ENCODE measurements around the gene GPR42. TPM values are rescaled to one million over a fixed set of nuclear protein-coding genes. Genes with fewer than 3 reads are reported as not detected.

The GPR42 gene
- total RNA-seq, 1 experiment from 2014 or later, result not detected

DNA sequence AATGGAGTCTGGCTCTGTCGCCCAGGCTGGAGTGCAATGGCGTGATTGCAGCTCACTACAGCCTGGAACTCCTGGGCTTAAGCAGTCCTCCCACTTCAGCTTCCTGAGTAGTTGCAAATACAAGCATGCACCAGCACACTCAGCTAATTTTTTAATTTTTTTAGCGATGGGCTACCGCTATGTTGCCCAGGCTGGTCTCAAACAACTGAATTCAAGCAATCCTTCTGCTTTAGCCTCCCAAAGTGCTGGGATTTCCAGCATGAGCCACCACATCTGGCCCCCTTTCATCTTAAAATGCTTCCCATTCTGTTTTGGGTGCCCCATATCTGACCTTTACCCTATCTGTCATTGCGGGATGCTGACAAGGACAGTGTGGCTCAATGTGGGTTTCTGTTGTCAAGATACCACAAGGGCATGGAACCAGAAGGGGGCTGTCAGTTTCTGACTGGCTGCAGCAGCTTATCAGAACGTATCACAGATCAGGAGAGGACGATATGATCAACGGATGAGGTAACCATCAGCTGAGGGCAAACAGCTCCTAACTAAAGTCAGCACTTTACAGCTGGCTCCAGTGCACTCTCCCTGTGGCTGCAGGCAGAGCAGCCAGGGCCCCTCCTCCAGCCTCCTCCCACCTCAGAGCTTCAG lies 32.4 kb downstream of the GPR42 start:
- DNase-seq (ENCODE audit: low read depth), result no peak

DNA sequence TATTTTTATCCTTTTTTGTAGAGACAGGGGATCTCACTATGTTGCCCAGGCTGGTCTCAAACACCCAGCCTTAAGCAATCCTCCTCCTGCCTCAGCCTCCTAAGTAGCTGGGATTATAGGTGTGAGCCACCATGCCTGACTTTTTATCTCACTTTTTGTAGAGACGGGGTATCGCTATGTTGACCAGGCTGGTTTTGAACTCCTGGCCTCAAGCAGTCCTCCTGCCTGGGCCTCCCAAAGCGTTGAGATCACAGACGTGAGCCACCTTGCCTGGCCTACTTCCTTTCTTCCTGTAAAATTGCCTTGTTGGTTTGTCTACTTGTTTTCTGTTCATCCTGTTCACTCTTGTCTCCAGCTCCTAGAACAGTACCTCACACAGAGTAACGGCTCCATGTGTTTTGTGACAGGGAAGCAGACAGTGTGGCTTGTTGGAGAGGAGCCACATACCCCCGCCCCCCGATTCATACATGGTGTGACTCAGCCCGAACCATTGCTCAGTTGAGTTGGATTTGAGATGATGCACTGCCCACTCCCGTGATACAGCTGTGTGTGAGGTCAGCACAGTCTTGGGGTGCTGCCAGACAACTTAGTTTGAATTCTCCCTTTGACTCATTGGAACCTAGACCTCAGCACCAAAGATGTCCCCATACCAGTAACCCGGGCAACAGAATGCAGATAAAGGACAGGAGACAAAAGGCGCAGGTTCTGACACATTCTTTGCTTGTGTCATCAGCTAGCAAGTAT lies 34.2 kb downstream of the GPR42 start:
- no peak for DNase-seq (ENCODE audit: low read depth)
- in situ Hi-C loops (cut with HindIII; ENCODE audit: low pct_unique_long_range_greater_than_20kb, low sequenced_read_pairs), result no loop called here

More for the DNA sequence above, 32.4 kb downstream of the GPR42 start:
- in situ Hi-C loops (cut with HindIII; ENCODE audit: low pct_unique_long_range_greater_than_20kb, low sequenced_read_pairs), result no loop called here

DNA sequence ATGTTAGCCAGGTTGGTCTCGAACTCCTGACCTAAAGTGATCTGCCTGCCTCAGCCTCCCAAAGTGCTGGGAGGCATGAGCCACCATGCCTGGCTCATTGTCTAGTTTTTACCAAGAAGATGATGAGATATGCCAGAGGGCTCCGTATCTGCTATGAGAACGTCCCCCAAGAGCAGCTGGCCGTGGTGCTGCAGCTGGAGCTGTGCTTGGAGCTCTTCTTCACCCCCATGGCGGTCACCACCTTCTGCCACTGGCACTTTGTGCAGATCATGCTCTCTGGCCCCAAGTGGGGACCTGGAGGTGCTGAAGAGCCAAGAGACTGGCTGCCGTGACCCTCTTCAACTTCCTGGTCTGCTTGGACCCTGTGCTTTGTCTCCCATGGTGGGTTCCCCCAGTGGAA lies 36.8 kb downstream of the GPR42 start:
- in situ Hi-C loops (cut with HindIII; ENCODE audit: low pct_unique_long_range_greater_than_20kb, low sequenced_read_pairs), result no loop called here

DNA sequence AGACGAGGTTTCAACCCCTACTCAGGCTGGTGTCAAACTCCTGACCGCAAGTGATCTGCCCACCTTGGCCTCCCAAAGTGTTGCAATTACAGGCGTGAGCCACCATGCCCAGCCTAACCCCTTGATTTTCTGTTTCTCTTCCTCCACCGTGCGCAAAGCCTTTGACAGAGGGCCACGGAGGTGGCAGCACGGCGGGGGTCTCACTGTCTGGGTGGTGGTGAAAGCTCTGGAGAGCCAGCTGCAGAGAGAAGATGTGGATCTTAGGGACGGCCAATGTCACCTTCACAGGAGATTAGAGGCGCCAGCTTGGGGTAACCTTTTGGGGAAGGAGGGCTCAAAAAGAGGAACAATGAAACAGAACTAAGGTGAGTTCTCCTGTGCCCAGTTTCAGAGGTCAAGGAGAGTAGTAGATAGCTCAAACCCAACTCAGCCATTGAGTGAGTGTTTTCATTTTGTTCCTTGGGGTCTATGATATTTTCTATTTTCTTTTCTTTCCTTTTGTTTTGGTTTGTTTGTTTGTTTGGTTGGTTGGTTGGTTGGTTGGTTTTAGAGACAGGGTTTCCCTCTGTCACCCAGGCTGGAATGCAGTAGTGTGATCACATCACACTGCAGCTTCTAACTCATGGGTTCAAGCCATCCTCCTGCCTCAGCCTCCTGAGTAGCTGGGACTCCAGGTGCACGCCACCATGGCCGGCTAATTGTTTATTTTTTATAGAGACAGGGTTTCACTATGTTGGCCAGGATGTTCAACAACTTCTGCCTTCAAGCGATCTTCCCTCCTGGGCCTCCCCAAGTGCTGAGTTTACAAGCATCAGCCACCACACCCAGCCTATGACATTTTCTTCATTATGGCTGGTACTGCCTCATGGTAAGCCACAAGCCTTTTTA lies 37.7 kb downstream of the GPR42 start:
- in situ Hi-C loops (cut with HindIII; ENCODE audit: low pct_unique_long_range_greater_than_20kb, low sequenced_read_pairs), result no loop called here
- DNase-seq (ENCODE audit: low read depth), result no peak

More for the DNA sequence above, 36.8 kb downstream of the GPR42 start:
- no peak for DNase-seq (ENCODE audit: low read depth)

DNA sequence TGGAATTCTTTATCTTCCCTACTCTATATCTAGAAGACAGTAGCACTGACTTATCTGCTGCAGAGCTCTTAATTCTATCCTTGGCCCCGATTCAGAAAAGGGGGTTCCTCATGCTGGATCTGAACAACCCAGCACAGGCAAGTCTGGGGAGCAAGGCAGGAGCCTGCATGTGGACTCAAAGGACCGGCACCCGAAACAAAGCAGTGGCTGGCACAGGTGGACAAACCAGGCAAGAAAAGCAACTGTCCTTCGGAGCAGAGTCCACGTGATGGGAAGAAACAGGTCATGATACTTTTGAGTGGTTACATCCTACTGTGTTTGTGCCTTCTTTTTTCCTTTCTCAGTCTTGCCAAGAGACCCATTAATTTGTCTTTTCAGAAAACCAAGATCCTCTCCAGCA lies 38.3 kb downstream of the GPR42 start:
- no peak for DNase-seq (ENCODE audit: low read depth)
- in situ Hi-C loops (cut with HindIII; ENCODE audit: low pct_unique_long_range_greater_than_20kb, low sequenced_read_pairs), result no loop called here

DNA sequence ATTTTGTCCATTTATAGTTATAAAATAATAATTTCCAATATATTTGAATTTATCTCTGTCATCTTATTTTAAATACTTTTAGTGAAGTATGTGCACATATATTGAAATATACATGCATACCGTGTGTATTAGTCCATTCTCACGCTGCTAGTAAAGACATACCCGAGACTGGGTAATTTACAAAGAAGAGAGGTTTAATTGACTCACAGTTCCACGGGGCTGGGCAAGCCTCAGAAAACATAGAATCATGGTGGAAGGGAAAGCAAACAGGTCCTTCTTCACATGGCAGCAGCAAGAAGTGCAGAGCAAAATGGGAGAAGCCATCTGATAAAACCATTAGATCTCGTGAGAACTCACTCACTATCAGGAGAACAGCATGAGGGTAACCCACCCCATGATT lies 39.6 kb downstream of the GPR42 start:
- in situ Hi-C loops (cut with HindIII; ENCODE audit: low pct_unique_long_range_greater_than_20kb, low sequenced_read_pairs), result no loop called here
- DNase-seq (ENCODE audit: low read depth), result no peak

DNA sequence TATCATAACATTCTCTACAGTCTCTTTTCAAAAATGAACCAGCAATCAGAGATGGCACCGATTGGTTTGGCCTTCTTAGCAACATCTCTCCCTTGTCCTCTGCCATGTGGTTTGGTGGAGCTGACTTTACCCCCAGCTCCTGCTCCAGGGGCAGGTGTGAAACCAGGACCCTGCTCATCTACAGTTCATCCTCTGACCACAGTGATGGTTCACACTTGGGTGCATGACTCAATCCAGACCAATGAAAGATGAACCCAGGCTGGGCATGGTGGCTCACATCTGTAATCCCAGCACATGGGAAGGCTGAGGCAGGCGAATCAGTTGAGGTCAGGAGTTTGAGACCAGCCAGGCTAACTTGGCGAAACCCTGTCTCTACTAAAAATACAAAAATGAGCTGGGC lies 43.6 kb downstream of the GPR42 start:
- DNase-seq (ENCODE audit: low read depth), result no peak
- in situ Hi-C loops (cut with HindIII; ENCODE audit: low pct_unique_long_range_greater_than_20kb, low sequenced_read_pairs), result no loop called here

DNA sequence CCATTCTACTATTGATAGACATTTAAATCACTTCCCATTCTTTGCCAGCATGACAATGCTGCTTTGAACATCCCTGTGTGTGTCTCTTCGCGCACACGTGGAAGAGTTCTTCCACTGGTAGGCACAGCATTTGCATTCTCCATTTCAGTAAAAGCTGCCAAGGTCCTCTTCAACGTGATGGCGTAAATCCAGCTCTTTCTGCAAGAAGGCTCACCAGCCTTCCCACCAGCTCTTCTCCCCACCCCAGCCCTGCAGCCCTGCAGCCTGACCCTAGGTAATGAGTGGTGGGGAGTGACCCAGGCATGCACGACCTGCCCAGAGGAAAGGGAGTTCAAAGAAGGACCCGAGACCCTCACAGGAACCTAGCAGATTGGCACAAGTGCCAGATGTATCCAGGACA lies 45.5 kb downstream of the GPR42 start:
- DNase-seq (ENCODE audit: low read depth), result no peak
- in situ Hi-C loops (cut with HindIII; ENCODE audit: low pct_unique_long_range_greater_than_20kb, low sequenced_read_pairs), result no loop called here

DNA sequence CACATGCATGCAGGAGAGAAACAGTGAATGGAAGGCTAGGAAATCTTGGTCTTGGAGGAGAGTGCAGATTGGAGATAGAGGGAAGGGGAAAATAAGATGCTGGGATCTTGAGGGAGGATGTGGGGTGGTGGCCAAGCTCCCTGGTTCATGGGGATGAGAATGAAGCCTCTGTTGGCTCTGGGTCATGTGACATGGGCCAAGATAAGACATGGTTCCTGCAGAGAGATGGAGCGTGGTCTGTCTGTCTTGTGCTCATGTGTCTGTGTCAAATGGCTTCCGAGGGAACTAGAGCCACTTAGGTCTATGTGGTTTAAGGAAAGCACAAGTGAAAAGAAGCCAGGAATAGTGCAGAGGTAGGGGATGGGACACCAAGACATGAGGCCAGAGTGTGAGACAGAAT lies 46.4 kb downstream of the GPR42 start:
- in situ Hi-C loops (cut with HindIII; ENCODE audit: low pct_unique_long_range_greater_than_20kb, low sequenced_read_pairs), result no loop called here

DNA sequence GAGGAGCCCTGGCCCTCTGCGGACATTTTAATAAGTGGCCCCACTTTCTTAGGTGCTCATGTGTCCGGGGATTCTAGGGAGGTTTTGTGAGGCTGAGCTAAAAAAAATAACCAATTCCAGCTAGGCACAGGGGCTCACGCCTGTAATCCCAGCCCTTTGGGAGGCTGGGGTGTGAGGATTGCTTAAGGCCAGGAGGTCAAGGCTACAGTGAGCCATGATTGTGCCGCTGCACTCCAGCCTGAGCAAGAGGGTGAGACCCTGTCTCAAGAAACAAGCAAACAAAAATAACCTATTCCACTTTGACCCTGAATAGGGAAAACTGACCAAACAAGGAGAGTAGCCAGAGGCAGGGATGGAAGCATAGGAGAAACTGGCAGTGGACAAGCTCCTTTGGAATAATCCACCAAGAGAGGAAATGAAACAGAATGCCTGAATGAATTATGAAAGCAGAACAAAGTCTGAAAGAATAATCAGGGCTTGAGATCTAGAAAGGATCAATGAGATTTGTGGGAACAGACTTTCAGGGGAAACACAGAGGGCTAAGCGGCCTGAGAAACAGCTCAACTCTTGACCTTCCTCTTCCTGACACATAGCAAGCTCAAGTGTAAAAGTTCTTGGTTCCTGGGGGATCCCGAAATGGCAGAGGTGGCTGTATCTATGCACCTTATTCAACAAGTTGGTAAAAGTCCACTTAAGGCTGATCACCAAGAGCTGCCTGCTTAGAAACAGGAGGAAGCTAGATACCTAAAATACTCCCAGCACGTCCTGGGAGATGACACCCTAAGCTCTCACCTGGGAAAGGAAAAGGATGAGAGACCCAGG lies 47.1 kb downstream of the GPR42 start:
- in situ Hi-C loops (cut with HindIII; ENCODE audit: low pct_unique_long_range_greater_than_20kb, low sequenced_read_pairs), result no loop called here
- DNase-seq (ENCODE audit: low read depth), result no peak

More for the DNA sequence above, 46.4 kb downstream of the GPR42 start:
- no peak for DNase-seq (ENCODE audit: low read depth)

DNA sequence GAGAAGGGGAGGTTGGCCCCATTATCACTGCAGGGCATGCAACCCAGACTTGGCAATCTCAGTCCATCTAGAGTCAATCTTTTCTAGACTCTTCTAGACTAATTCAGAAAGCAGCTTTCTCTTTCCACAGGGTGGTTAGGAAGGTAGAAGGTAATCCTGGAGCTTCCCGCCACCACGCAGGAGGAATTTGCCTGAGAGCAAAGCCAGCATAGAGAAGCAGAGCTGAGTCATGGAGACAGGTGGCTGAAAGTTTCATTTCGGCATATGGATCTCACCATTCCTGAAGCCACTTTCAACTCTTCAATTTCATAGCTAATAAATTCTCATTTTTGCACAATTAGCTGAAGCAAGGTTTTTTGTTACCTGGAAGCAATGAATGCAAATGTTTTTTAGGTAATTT lies 48.2 kb downstream of the GPR42 start:
- no peak for DNase-seq (ENCODE audit: low read depth)
- in situ Hi-C loops (cut with HindIII; ENCODE audit: low pct_unique_long_range_greater_than_20kb, low sequenced_read_pairs), result no loop called here

DNA sequence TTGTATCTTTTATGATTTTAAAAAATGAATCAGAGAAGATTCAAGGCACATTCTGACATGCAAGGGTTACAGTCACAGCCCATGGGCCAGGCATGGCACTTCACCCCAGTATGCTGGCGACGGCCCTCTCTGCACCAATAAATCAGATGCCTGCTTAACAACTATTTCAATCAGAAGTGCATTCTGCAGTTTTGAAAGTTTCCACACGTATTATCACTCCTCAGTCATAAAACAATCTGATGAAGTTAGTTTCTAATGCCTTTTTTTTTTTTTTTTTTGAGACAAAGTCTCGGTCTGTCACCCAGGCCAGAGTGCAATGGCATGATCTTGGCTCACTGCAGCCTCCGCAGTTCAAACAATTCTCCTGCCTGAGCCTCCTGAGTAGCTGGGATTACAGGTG lies 48.9 kb downstream of the GPR42 start:
- no peak for DNase-seq (ENCODE audit: low read depth)
- in situ Hi-C loops (cut with HindIII; ENCODE audit: low pct_unique_long_range_greater_than_20kb, low sequenced_read_pairs), result no loop called here

DNA sequence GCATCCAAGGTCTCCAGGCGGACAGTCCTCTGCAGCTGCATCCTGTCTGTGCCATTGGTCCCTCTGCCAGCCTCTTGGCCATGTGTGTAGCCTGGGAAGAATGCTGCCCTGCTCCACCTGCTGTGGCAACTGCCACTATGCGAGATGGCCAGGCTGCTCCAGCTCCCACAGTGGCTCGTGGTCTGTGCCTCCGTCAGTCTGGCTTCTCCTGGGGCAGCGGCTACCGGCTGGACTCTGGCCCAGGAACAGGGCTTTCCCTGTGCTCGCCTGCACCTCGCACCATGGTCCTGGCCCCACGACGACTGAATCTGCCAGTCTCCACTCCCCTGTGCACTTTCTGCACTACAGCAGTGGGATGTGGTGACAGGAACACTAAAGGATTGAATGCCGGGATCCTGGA lies 50.5 kb downstream of the GPR42 start:
- in situ Hi-C loops (cut with HindIII; ENCODE audit: low pct_unique_long_range_greater_than_20kb, low sequenced_read_pairs), result no loop called here
- no peak for DNase-seq (ENCODE audit: low read depth)

Other genes starting within 250 kb of the GPR42 start
- 0.29 TPM in 1 of 2 replicates, not detected in the other for gene LGI4, start 236.0 kb upstream of the GPR42 start, total RNA-seq (2014; rRNA removed; shearing (Covaris generic); ENCODE audit: low replicate concordance)
- gene FXYD1, start 232.2 kb upstream of the GPR42 start, total RNA-seq (2014; rRNA removed; shearing (Covaris generic); ENCODE audit: low replicate concordance), result not detected in 2 replicates
- not detected in 2 replicates for gene FXYD7, start 227.8 kb upstream of the GPR42 start, total RNA-seq (2014; rRNA removed; shearing (Covaris generic); ENCODE audit: low replicate concordance)
- gene FXYD5, start 216.3 kb upstream of the GPR42 start, total RNA-seq (2014; rRNA removed; shearing (Covaris generic); ENCODE audit: low replicate concordance), result 43.7 and 51.5 TPM in 2 replicates
- not detected in 2 replicates for gene FAM187B, start 142.3 kb upstream of the GPR42 start, total RNA-seq (2014; rRNA removed; shearing (Covaris generic); ENCODE audit: low replicate concordance)
- gene LSR, start 122.1 kb upstream of the GPR42 start, total RNA-seq (2014; rRNA removed; shearing (Covaris generic); ENCODE audit: low replicate concordance), result 13.0 and 33.0 TPM in 2 replicates
- 111 and 128 TPM in 2 replicates for gene USF2, start 102.1 kb upstream of the GPR42 start, total RNA-seq (2014; rRNA removed; shearing (Covaris generic); ENCODE audit: low replicate concordance)
- gene HAMP, start 88.5 kb upstream of the GPR42 start, total RNA-seq (2014; rRNA removed; shearing (Covaris generic); ENCODE audit: low replicate concordance), result 0.06 TPM in 1 of 2 replicates, not detected in the other
- gene MAG, start 78.9 kb upstream of the GPR42 start, total RNA-seq (2014; rRNA removed; shearing (Covaris generic); ENCODE audit: low replicate concordance), result 5.7 and 10.4 TPM in 2 replicates
- gene CD22, start 41.9 kb upstream of the GPR42 start, total RNA-seq (2014; rRNA removed; shearing (Covaris generic); ENCODE audit: low replicate concordance), result 15.4 and 20.6 TPM in 2 replicates
- 1.7 and 6.1 TPM in 2 replicates for gene FFAR1, start 23.2 kb upstream of the GPR42 start, total RNA-seq (2014; rRNA removed; shearing (Covaris generic); ENCODE audit: low replicate concordance)
- not detected in 2 replicates for gene FFAR3, start 12.6 kb upstream of the GPR42 start, total RNA-seq (2014; rRNA removed; shearing (Covaris generic); ENCODE audit: low replicate concordance)
- not detected in 2 replicates for gene FFAR2, start 77.2 kb downstream of the GPR42 start, total RNA-seq (2014; rRNA removed; shearing (Covaris generic); ENCODE audit: low replicate concordance)
- gene KRTDAP, start 119.4 kb downstream of the GPR42 start, total RNA-seq (2014; rRNA removed; shearing (Covaris generic); ENCODE audit: low replicate concordance), result not detected in 2 replicates
- not detected in 2 replicates for gene DMKN, start 142.6 kb downstream of the GPR42 start, total RNA-seq (2014; rRNA removed; shearing (Covaris generic); ENCODE audit: low replicate concordance)
- gene SBSN, start 157.2 kb downstream of the GPR42 start, total RNA-seq (2014; rRNA removed; shearing (Covaris generic); ENCODE audit: low replicate concordance), result not detected in 2 replicates
- not detected in 2 replicates for gene GAPDHS, start 162.4 kb downstream of the GPR42 start, total RNA-seq (2014; rRNA removed; shearing (Covaris generic); ENCODE audit: low replicate concordance)
- 218 and 221 TPM in 2 replicates for gene TMEM147, start 174.6 kb downstream of the GPR42 start, total RNA-seq (2014; rRNA removed; shearing (Covaris generic); ENCODE audit: low replicate concordance)
- gene ATP4A, start 192.6 kb downstream of the GPR42 start, total RNA-seq (2014; rRNA removed; shearing (Covaris generic); ENCODE audit: low replicate concordance), result not detected in 2 replicates
- gene PMIS2, start 215.1 kb downstream of the GPR42 start, total RNA-seq (2014; rRNA removed; shearing (Covaris generic); ENCODE audit: low replicate concordance), result not detected in 2 replicates
- 28.8 and 34.4 TPM in 2 replicates for gene HAUS5, start 241.7 kb downstream of the GPR42 start, total RNA-seq (2014; rRNA removed; shearing (Covaris generic); ENCODE audit: low replicate concordance)

Data from Caki2 (cell line).